Measurements from ENCODE around the gene CDK14.

- TF ChIP-seq CTCF (IDR thresholded peaks at IDR 0.05; ENCODE audit: insufficient read depth, low read length) (no peak), REST (IDR thresholded peaks at IDR 0.05; ENCODE audit: insufficient replicate concordance, low read depth) (no peak), GABPA (IDR thresholded peaks at IDR 0.05; ENCODE audit: low read depth) (no peak), POLR2AphosphoS5 (IDR thresholded peaks at IDR 0.05; ENCODE audit: low read depth) (no peak)
Measured at GRCh38 chr7:90830308-90830707, 234.2 kb downstream of the CDK14 start.
